HCEC 1CT (cell line): ENCODE data around the gene ZNF516.
A peak's percentile ranks its signal among the peaks of the same experiment; 100 is the strongest.

ENCODE experiments used
- DNase-seq: peaks from one replicate; pipeline ENCODE4 v3.0.0-alpha.2; 2017

ZNF516 gene

GRCh38 chr18:76441002-76441667 lies 53.9 kb downstream of the ZNF516 start:
- DNase-seq: no peak

GRCh38 chr18:76437910-76438309 lies 57.1 kb downstream of the ZNF516 start:
- DNase-seq: no peak

- no peak for DNase-seq
Measured at GRCh38 chr18:76437011-76437410, 58.0 kb downstream of the ZNF516 start.

- DNase-seq: no peak
Measured at GRCh38 chr18:76436342-76436741, 58.7 kb downstream of the ZNF516 start.

GRCh38 chr18:76435316-76435989 lies 59.6 kb downstream of the ZNF516 start:
- no peak for DNase-seq

- DNase-seq: no peak
Measured at GRCh38 chr18:76434452-76434851, 60.6 kb downstream of the ZNF516 start.

GRCh38 chr18:76433788-76434187 lies 61.3 kb downstream of the ZNF516 start:
- no peak for DNase-seq

- DNase-seq: no peak
Measured at GRCh38 chr18:76432970-76433767, 61.9 kb downstream of the ZNF516 start.

- DNase-seq: no peak
Measured at GRCh38 chr18:76432274-76432755, 62.7 kb downstream of the ZNF516 start.

GRCh38 chr18:76431437-76432273 lies 63.4 kb downstream of the ZNF516 start:
- DNase-seq: no peak

GRCh38 chr18:76430636-76431035 lies 64.4 kb downstream of the ZNF516 start:
- no peak for DNase-seq

GRCh38 chr18:76429262-76430126 lies 65.5 kb downstream of the ZNF516 start:
- DNase-seq: no peak

- DNase-seq: no peak
Measured at GRCh38 chr18:76428396-76429261, 66.4 kb downstream of the ZNF516 start.

GRCh38 chr18:76426737-76427305 lies 68.2 kb downstream of the ZNF516 start:
- DNase-seq: no peak

- peak; percentile 30 for DNase-seq
Measured at GRCh38 chr18:76425146-76426131, 69.6 kb downstream of the ZNF516 start.

- no peak for DNase-seq
Measured at GRCh38 chr18:76422838-76423237, 72.2 kb downstream of the ZNF516 start.

- DNase-seq: no peak
Measured at GRCh38 chr18:76422121-76422520, 72.9 kb downstream of the ZNF516 start.

GRCh38 chr18:76421685-76422078 lies 73.4 kb downstream of the ZNF516 start:
- no peak for DNase-seq
